HG03378 (cell line): ENCODE measurements around the gene EPHB4.

ENCODE experiments used
- ATAC-seq: cut with Tn5 transposase; IDR thresholded peaks from one replicate; pipeline ENCODE4 v1.9.1; 2021; ENCODE audit warnings: mild to moderate bottlenecking, moderate library complexity; ENCODE audit not compliant: unreplicated experiment

Gene EPHB4

GRCh38 chr7:100827330-100828226 is at the start of gene EPHB4:
EPHB4 (minus strand) TSS chr7:100827523; CDS start chr7:100827030, 493 bp downstream.
- no peak for ATAC-seq

- ATAC-seq = no peak
These were observed 48.0 kb upstream of the EPHB4 start for GRCh38 chr7:100875356-100875751.

- ATAC-seq = peak; percentile 73
These were observed 47.4 kb upstream of the EPHB4 start, which contains the start of gene SRRT for GRCh38 chr7:100874577-100875355. SRRT (plus strand) TSS chr7:100875103; CDS start chr7:100875591, 488 bp downstream.

GRCh38 chr7:100874300-100874576 is 46.9 kb upstream of the EPHB4 start:
- ATAC-seq = no peak

- ATAC-seq = no peak
These were observed 46.4 kb upstream of the EPHB4 start for GRCh38 chr7:100873599-100874299.

GRCh38 chr7:100867776-100868485 is 40.6 kb upstream of the EPHB4 start:
- ATAC-seq = no peak

GRCh38 chr7:100867040-100867775 is 39.9 kb upstream of the EPHB4 start, which contains the start of gene TRIP6:
TRIP6 (plus strand) TSS chr7:100867387; CDS start chr7:100867498, 111 bp downstream.
- no peak for ATAC-seq

GRCh38 chr7:100866729-100867039 is 39.4 kb upstream of the EPHB4 start:
- ATAC-seq = no peak

- ATAC-seq = no peak
These were observed 38.8 kb upstream of the EPHB4 start for GRCh38 chr7:100865938-100866728.

- no peak for ATAC-seq
These were observed 38.1 kb upstream of the EPHB4 start for GRCh38 chr7:100865372-100865911.

- no peak for ATAC-seq
These were observed 37.0 kb upstream of the EPHB4 start for GRCh38 chr7:100864263-100864845.

- ATAC-seq = no peak
These were observed 36.2 kb upstream of the EPHB4 start for GRCh38 chr7:100863406-100863950.

GRCh38 chr7:100861616-100861985 is 34.3 kb upstream of the EPHB4 start:
- ATAC-seq = no peak

- ATAC-seq = no peak
These were observed 33.6 kb upstream of the EPHB4 start for GRCh38 chr7:100860702-100861615.

- no peak for ATAC-seq
These were observed 32.5 kb upstream of the EPHB4 start for GRCh38 chr7:100859856-100860255.

- ATAC-seq = no peak
These were observed 29.6 kb upstream of the EPHB4 start for GRCh38 chr7:100856871-100857282.

- ATAC-seq = no peak
These were observed 28.2 kb upstream of the EPHB4 start for GRCh38 chr7:100855515-100855914.
